NCI-H1092 treated with DMSO at 0.1 percent for 48 hours (cell line): Measurements from ENCODE around the gene PLEKHA1.

Experiments used
- DNase-seq: peaks from one replicate; lab custom pipeline; 2025; lab: John Stamatoyannopoulos, UW

The PLEKHA1 gene

DNA sequence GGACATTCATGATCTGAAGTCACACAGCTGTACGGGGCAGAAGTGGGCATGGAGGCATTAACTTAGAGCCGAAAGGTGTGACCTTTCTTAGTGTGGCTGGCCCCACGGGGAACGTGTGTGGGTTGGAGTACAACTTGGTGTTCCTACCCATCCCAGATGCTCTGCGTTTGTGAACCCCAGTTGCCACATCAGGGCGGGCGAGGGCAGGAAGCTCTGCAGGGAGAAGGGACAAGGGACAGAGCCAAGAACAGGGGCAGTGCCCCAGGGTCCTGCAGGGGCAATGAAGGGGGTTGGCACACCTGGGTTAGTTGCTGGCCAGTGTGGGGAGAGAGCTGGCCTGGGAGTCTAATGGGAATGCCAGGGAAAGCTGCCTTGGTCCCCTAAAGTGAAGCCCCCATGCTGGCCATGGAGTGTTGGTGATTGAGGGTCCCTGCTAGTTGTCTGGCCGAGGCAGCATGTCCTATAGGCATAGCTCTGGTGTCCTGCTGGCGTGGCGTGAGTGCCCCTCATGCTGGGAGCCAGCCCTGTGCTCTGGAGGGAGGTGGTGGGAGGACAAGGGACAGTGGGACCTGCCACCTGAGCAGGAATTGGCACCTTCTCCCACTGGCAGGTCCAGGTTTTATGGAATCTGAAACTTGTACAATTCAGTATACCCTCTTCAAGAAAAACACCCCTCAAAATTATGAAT lies 105.8 kb downstream of the PLEKHA1 start:
- DNase-seq: no peak

DNA sequence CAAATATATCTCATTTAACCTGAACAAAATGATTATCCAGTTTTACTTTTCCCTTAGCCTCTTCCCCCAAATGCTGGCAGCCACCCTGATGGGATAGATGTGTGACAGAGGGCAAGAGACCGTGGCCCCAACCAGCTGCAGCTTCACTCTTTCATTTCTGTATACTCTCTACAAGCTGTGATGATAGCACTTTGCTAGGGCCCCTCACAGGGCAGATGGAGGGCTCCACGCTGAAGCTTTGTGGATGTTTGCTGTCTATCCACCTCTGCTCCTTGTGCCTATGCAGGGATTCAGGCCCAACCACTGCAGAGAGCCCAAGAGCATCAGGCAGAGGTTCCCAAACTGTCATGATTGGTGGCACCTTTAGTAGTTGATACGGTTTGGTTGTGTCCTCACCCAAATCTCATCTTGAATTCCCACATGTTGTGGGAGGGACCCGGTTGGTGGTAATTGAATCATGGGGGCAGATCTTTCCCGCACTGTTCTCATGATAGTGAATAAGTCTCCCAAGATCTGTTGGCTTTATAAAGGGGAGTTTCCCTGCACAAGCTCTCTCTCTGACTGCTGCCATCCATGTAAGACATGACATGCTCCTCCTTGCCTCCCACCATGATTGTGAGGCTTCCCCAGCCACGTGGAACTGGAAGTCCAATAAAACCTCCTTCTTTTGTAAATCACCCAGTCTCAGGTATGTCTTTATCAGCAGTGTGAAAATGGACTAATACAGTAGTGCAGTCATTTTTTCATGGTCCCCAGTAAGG lies 107.0 kb downstream of the PLEKHA1 start:
- no peak for DNase-seq
